Stimulated activated CD4-positive, alpha-beta T cell treated with anti-CD3 and anti-CD28 coated beads, Interleukin-4, amount 100 ng/mL, for 4 hours (primary cell): ENCODE results near the gene PHOX2B.

Source experiments
- DNase-seq, 2 experiments: peaks; one replicate each; pipeline ENCODE4 v3.0.0-alpha.2; 2020

The PHOX2B gene

DNA sequence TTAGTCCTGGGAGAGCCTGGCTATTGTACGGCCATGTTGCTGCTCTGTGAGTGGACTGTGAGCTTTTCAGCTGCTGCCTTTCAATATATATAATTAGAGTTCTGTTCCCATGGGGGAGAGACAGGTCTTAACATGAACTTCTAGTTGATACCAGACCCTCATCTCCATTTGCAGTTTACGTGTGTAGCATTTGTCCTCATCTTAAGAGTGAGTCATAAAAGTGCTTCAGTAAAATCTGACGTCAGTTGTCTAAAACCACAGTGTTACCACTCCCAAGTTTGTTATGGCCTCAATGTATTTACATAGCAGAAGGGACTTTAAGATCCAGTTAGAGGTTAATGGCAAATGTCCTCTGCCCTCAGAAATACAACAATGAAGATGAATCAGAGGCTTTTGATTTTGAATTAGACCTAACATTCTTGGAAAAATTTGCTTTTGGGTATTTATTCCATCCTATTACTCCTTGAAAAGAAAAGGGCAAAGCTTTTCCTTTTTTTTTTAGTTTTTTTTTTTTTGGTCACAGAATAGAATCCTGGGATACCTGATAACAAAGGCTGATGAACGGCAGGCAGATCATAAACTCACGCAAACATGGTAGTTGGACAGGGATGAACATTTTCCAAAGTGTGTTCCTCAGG is 38.6 kb downstream of the PHOX2B start:
- no peak for DNase-seq

DNA sequence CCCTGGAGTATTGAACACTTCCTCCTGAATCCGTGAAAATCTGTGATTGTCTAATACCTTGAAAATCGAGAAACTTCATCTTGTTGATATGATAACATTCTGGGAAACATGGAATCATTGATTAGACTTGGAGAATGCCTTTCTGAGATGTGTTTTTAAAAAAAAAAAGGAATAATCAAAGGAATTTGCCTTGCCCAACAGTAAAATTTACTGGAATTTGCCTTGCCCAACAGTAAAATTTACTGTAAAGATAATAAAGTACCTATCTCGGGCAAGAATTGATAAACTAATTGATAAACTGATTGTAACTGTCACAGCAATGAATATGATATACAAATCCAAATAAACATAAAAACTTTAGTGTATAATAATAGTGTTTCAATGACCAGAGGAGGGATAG is 44.7 kb downstream of the PHOX2B start:
- no peak for DNase-seq

- no peak for DNase-seq
Observed at GRCh38 chr4:41702770-41703169, 45.8 kb downstream of the PHOX2B start.

DNA sequence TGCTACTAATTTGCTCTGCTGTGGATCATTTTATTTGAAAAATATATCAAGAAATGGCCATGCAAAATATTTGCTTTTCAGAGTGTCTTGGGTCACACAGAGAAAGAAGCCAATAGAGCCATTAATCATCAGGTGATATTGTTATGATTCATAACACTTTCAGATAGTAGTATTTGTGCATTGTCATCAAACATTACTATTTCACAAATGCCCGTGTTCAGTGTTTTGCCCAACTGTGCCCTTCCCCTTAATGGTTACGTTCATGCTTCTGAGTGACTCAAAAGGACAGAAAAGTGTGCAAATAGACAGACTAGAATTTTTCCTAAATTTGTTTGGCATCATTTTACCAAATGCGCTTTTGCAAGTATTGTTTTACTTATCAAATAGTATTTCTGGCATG is 46.5 kb downstream of the PHOX2B start:
- no peak for DNase-seq

DNA sequence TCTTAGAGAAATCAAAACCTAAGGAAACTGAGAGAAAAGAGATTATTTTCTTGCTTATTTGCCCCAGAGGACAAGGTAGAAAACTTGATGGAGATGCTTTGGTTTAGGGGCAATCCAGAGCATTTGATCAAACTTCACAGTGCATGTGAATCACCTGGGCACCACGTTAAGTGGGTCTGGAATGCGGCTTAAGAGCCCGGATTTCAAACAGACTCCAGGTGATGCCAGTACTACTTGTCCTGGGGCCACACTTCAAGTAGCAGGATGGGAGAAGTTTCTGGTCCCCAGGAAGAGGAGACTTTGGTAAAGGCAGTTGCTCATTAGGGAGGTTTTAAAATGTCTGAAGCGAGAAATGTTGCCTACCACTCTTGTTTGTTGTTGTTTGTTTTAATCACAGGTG is 51.8 kb downstream of the PHOX2B start:
- no peak for DNase-seq

- DNase-seq = no peak
Observed at GRCh38 chr4:41696131-41696530, 52.4 kb downstream of the PHOX2B start.
